HEK293 (cell line): ENCODE data around the gene DIDO1.

Experiments
- TF ChIP-seq, protein P1 (sequence below): sonication (generic); formaldehyde crosslinking; IDR thresholded peaks from 2 replicates; pipeline ENCODE4 v1.8.1; 2022; ENCODE audit warnings: mild to moderate bottlenecking, moderate library complexity, missing genetic modification reagents
- TF ChIP-seq, protein P2 (sequence below): fragments of 450-650 bp; formaldehyde crosslinking; IDR thresholded peaks from 2 replicates; pipeline ENCODE4 v1.5.1; 2016; ENCODE audit warnings: missing biosample characterization, missing genetic modification characterization

DNA sequence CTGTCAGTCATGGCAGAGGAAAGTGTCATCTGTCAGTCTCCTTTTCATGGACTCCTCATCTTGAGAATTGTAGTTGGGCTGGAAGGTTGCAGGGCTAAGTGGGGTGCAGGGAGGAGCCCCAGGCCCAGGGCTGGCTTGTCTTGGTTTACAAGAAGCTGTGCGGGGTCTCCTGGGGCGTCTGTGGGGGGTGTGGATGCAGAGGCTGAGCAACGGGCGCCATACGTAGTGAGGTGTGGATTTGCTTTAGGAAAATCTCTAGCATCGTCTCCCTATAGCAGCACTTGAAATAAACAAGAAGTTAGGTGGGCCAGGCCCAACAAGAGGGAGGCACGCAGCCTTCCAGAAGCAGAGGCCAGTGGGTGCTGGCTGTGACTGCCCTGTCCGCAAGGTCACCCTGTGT, 24.4 kb upstream of the DIDO1 start:
- TF ChIP-seq, protein P1, sequence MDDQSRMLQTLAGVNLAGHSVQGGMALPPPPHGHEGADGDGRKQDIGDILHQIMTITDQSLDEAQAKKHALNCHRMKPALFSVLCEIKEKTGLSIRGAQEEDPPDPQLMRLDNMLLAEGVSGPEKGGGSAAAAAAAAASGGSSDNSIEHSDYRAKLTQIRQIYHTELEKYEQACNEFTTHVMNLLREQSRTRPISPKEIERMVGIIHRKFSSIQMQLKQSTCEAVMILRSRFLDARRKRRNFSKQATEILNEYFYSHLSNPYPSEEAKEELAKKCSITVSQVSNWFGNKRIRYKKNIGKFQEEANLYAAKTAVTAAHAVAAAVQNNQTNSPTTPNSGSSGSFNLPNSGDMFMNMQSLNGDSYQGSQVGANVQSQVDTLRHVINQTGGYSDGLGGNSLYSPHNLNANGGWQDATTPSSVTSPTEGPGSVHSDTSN (CRISPR knock-in tag), result no peak
- TF ChIP-seq, protein P2, sequence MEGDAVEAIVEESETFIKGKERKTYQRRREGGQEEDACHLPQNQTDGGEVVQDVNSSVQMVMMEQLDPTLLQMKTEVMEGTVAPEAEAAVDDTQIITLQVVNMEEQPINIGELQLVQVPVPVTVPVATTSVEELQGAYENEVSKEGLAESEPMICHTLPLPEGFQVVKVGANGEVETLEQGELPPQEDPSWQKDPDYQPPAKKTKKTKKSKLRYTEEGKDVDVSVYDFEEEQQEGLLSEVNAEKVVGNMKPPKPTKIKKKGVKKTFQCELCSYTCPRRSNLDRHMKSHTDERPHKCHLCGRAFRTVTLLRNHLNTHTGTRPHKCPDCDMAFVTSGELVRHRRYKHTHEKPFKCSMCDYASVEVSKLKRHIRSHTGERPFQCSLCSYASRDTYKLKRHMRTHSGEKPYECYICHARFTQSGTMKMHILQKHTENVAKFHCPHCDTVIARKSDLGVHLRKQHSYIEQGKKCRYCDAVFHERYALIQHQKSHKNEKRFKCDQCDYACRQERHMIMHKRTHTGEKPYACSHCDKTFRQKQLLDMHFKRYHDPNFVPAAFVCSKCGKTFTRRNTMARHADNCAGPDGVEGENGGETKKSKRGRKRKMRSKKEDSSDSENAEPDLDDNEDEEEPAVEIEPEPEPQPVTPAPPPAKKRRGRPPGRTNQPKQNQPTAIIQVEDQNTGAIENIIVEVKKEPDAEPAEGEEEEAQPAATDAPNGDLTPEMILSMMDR (tag by site-specific recombination), result no peak
